H9 (cell line): ENCODE data around the gene GHRHR. TPM values are rescaled to one million over a fixed set of nuclear protein-coding genes. Genes with fewer than 3 reads are reported as not detected.

Source experiments
- DNase-seq: peaks from one replicate; pipeline ENCODE4 v3.0.0-alpha.2; 2017
- H2AFZ ChIP-seq: one replicate; pipeline ENCODE4 v1.6.1; 2013; ENCODE audit warnings: mild to moderate bottlenecking, low read length, control low read depth, moderate library complexity
- H2AK5ac ChIP-seq: 2 replicates; pipeline ENCODE4 v1.6.1; 2013; ENCODE audit warnings: low read length, control low read depth, mixed read lengths; ENCODE audit not compliant: insufficient read length
- H2BK120ac ChIP-seq: one replicate; pipeline ENCODE4 v1.6.1; 2013; ENCODE audit warnings: low read depth, mild to moderate bottlenecking, low read length, control low read depth, inconsistent platforms; ENCODE audit not compliant: poor library complexity, severe bottlenecking
- H2BK12ac ChIP-seq: 2 replicates; pipeline ENCODE4 v1.6.1; 2013; ENCODE audit warnings: low read length, control low read depth, mixed read lengths, low read depth; ENCODE audit not compliant: insufficient read length
- H2BK15ac ChIP-seq: 2 replicates; pipeline ENCODE4 v1.6.1; 2013; ENCODE audit warnings: low read depth, low read length, control low read depth
- H2BK20ac ChIP-seq: one replicate; pipeline ENCODE4 v1.6.1; 2013; ENCODE audit warnings: low read depth, mild to moderate bottlenecking, low read length, control low read depth, inconsistent platforms; ENCODE audit not compliant: poor library complexity, severe bottlenecking
- H2BK5ac ChIP-seq: 2 replicates; pipeline ENCODE4 v1.6.1; 2013; ENCODE audit warnings: low read length, control low read depth, mixed read lengths; ENCODE audit not compliant: insufficient read length
- H3K14ac ChIP-seq: 2 replicates; pipeline ENCODE4 v1.6.1; 2013; ENCODE audit warnings: low read length, control low read depth; ENCODE audit not compliant: insufficient read depth
- H3K18ac ChIP-seq: 2 replicates; pipeline ENCODE4 v1.6.1; 2013; ENCODE audit warnings: low read depth, mild to moderate bottlenecking, mixed read lengths, low read length, control low read depth; ENCODE audit not compliant: insufficient read length
- H3K23ac ChIP-seq: 2 replicates; pipeline ENCODE4 v1.6.1; 2013; ENCODE audit warnings: low read length, control low read depth, mixed read lengths, low read depth; ENCODE audit not compliant: insufficient read length
- H3K23me2 ChIP-seq: 2 replicates; pipeline ENCODE4 v1.6.1; 2013; ENCODE audit warnings: low read depth, mild to moderate bottlenecking, mixed read lengths, low read length, control low read depth; ENCODE audit not compliant: insufficient read length, poor library complexity, severe bottlenecking
- H3K27ac ChIP-seq: 2 replicates; pipeline ENCODE4 v1.5.1; 2013; ENCODE audit warnings: low read length, control low read depth, mixed read lengths, low read depth; ENCODE audit not compliant: insufficient read length
- H3K27me3 ChIP-seq: 2 replicates; pipeline ENCODE4 v1.6.1; 2013; ENCODE audit warnings: low read length, control low read depth, inconsistent platforms; ENCODE audit not compliant: insufficient read depth
- H3K4ac ChIP-seq: 2 replicates; pipeline ENCODE4 v1.6.1; 2013; ENCODE audit warnings: low read depth, mild to moderate bottlenecking, control low read depth, inconsistent platforms, low read length, moderate library complexity
- H3K4me1 ChIP-seq: 2 replicates; pipeline ENCODE4 v1.6.1; 2013; ENCODE audit warnings: low read length, control low read depth, inconsistent platforms; ENCODE audit not compliant: insufficient read depth
- H3K4me2 ChIP-seq: 2 replicates; pipeline ENCODE4 v1.6.1; 2013; ENCODE audit warnings: low read length, control low read depth, mixed read lengths; ENCODE audit not compliant: insufficient read length, insufficient read depth
- H3K56ac ChIP-seq: 2 replicates; pipeline ENCODE4 v1.6.1; 2013; ENCODE audit warnings: low read depth, mild to moderate bottlenecking, mixed read lengths, low read length, control low read depth; ENCODE audit not compliant: insufficient read length
- H3K79me1 ChIP-seq: 2 replicates; pipeline ENCODE4 v1.6.1; 2013; ENCODE audit warnings: low read depth, mild to moderate bottlenecking, moderate library complexity, low read length, control low read depth, inconsistent platforms; ENCODE audit not compliant: insufficient read depth, poor library complexity, severe bottlenecking
- H3K79me2 ChIP-seq: 2 replicates; pipeline ENCODE4 v1.6.1; 2013; ENCODE audit warnings: low read length, control low read depth, inconsistent platforms; ENCODE audit not compliant: insufficient read depth
- H3K9ac ChIP-seq: 2 replicates; pipeline ENCODE4 v1.6.1; 2013; ENCODE audit warnings: low read length, control low read depth, mixed read lengths; ENCODE audit not compliant: insufficient read length; ENCODE audit errors: extremely low read depth
- H3K9me3 ChIP-seq: one replicate; pipeline ENCODE4 v1.6.1; 2013; ENCODE audit warnings: low read depth, low read length, inconsistent platforms; ENCODE audit not compliant: control insufficient read depth
- H3T11ph ChIP-seq: one replicate; pipeline ENCODE4 v1.6.1; 2013; ENCODE audit warnings: mild to moderate bottlenecking, low read length, control low read depth, inconsistent platforms
- H4K20me1 ChIP-seq: one replicate; pipeline ENCODE4 v1.6.1; 2013; ENCODE audit not compliant: control insufficient read depth, insufficient read length, insufficient read depth
- H4K5ac ChIP-seq: 2 replicates; pipeline ENCODE4 v1.6.1; 2013; ENCODE audit warnings: low read depth, mild to moderate bottlenecking, mixed read lengths, low read length, control low read depth; ENCODE audit not compliant: insufficient read length
- H4K8ac ChIP-seq: replicated peaks from 2 replicates; pipeline ENCODE4 v1.6.1; 2013; ENCODE audit warnings: low read length, control low read depth, mixed read lengths, low read depth; ENCODE audit not compliant: insufficient read length
- H4K91ac ChIP-seq: 2 replicates; pipeline ENCODE4 v1.6.1; 2013; ENCODE audit warnings: low read depth, mild to moderate bottlenecking, moderate library complexity, mixed read lengths, low read length, control low read depth; ENCODE audit not compliant: insufficient read length
- H3K27ac Mint-ChIP-seq, 3 experiments: 2 replicates in 2 of 3; 3 replicates in 1 of 3; pipeline ENCODE4 v1.8.0; 2020 to 2021; ENCODE audit warnings: mixed read lengths in 3 of 3, mild to moderate bottlenecking in 1 of 3, moderate library complexity in 1 of 3
- H3K27me3 Mint-ChIP-seq: 2 replicates; pipeline ENCODE4 v1.8.0; 2021; ENCODE audit warnings: low read depth, mild to moderate bottlenecking, moderate library complexity, mixed read lengths
- H3K36me3 Mint-ChIP-seq, 3 experiments: 2 replicates in 2 of 3; 3 replicates in 1 of 3; pipeline ENCODE4 v1.8.0; 2020 to 2021; ENCODE audit warnings: low read depth in 3 of 3, mixed read lengths in 3 of 3; ENCODE audit not compliant: insufficient read depth in 1 of 3
- H3K4me1 Mint-ChIP-seq, 2 experiments: 2 replicates each; pipeline ENCODE4 v1.8.0; 2020; ENCODE audit warnings: mixed read lengths in 2 of 2
- H3K4me3 Mint-ChIP-seq, 2 experiments: 2 replicates in 1 of 2; 3 replicates in 1 of 2; pipeline ENCODE4 v1.8.0; 2020 to 2021; ENCODE audit warnings: mild to moderate bottlenecking in 2 of 2, mixed read lengths in 2 of 2, moderate library complexity in 1 of 2
- H3K9me3 Mint-ChIP-seq, 2 experiments: 2 replicates in 1 of 2; 3 replicates in 1 of 2; pipeline ENCODE4 v1.8.0; 2020; ENCODE audit warnings: mild to moderate bottlenecking in 2 of 2, mixed read lengths in 2 of 2, moderate library complexity in 1 of 2
- WGBS: extraction: QIAGEN DNeasy Blood & Tissue Kit; methylation state at CpG from one replicate; pipeline ENCODE4 v1.1.7; 2013; ENCODE audit warnings: missing lambda C conversion rate, low lambda C conversion rate, mixed read lengths; ENCODE audit not compliant: insufficient read length; ENCODE audit errors: extremely low coverage; 5-methylcytosine and 5-hydroxymethylcytosine counted together
- total RNA-seq: library from RNA; stranded (reverse); gene quantifications from 2 replicates; pipeline ENCODE4 v1.2.1, GENCODE V29; 2021
- TF ChIP-seq, protein P1 (sequence below): fragments of 200-600 bp; sonication (generic); conservative IDR thresholded peaks from 3 replicates; pipeline ENCODE4 v1.8.0; 2021; ENCODE audit warnings: antibody characterized with exemption, mild to moderate bottlenecking

Gene GHRHR
- total RNA-seq, 1 experiment from 2014 or later: 7.4 TPM

DNA sequence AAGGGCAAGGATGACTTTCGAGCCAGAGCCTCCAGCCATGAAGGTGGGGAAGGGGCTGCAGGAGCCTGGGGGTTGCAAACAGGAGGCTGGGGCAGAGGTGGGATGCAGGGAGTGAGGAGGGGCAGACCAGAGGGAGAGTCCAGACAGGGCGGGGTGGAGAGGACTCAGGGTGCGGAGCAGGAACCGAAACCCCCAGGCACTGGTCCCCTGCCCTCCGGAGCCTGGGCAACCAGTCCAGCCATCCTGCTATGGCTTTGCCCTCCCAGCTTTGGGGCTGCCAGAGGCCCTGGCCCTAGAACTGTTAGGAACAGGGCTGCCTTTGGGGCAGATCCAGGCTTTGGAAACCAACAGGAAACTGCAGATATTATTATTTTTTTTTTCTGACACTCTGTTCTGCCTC, 24.2 kb downstream of the GHRHR start:
- H3K4me1 ChIP-seq: peaks cover 4% of the 10 kb centered on the region; the same call in 1 of the 2 replicates

More for the DNA sequence above, 24.2 kb downstream of the GHRHR start:
- Histone ChIP-seq H4K20me1 (peaks cover 3% of the 10 kb centered on the region), H2BK15ac (no peak overlapping the region), H2AFZ (no peak overlapping the region), H4K91ac (no peak overlapping the region), H2BK12ac (no peak overlapping the region), H4K5ac (no peak overlapping the region), H3K4me2 (no peak overlapping the region), H3T11ph (no peak overlapping the region), H3K56ac (no peak overlapping the region), H3K9ac (no peak overlapping the region), H2BK5ac (no peak overlapping the region), H2BK20ac (no peak overlapping the region), H3K27me3 (no peaks in the 10 kb centered on the region; the same call in 1 of the 2 replicates), H3K14ac (no peak overlapping the region), H3K27ac (no peak overlapping the region), H3K23me2 (peaks cover 3% of the 10 kb centered on the region), H2BK120ac (no peak overlapping the region), H3K9me3 (no peaks in the 10 kb centered on the region), H3K23ac (no peak overlapping the region), H3K18ac (no peak overlapping the region), H4K8ac (no peak overlapping the region), H3K79me1 (no peaks in the 10 kb centered on the region), H3K79me2 (no peaks in the 10 kb centered on the region), H2AK5ac (no peak overlapping the region), H3K4ac (no peak overlapping the region)
- Mint-ChIP-seq H3K36me3 (peaks cover 0 to 3% (median 0%) of the 10 kb centered on the region in 3 experiments; a peak in 3 of 7 replicates), H3K9me3 (no peaks in the 10 kb centered on the region; a peak in 1 of 5 replicates), H3K4me3 (peak overlapping the region in 1 of 2 experiments; percentile 30; a peak in 1 of 5 replicates), H3K27ac (no peak overlapping the region), H3K4me1 (peaks cover 72 to 73% of the 10 kb centered on the region in 2 experiments), H3K27me3 (peaks cover 40% of the 10 kb centered on the region)
- no CpG with 5 or more reads among the region's 5 CpGs for WGBS
- DNase-seq: no peak
- TF ChIP-seq, protein P1, sequence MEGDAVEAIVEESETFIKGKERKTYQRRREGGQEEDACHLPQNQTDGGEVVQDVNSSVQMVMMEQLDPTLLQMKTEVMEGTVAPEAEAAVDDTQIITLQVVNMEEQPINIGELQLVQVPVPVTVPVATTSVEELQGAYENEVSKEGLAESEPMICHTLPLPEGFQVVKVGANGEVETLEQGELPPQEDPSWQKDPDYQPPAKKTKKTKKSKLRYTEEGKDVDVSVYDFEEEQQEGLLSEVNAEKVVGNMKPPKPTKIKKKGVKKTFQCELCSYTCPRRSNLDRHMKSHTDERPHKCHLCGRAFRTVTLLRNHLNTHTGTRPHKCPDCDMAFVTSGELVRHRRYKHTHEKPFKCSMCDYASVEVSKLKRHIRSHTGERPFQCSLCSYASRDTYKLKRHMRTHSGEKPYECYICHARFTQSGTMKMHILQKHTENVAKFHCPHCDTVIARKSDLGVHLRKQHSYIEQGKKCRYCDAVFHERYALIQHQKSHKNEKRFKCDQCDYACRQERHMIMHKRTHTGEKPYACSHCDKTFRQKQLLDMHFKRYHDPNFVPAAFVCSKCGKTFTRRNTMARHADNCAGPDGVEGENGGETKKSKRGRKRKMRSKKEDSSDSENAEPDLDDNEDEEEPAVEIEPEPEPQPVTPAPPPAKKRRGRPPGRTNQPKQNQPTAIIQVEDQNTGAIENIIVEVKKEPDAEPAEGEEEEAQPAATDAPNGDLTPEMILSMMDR: no peak
